Type B pancreatic cell (in vitro differentiated cells): ENCODE results near the gene CDC42. TPM values are rescaled to one million over a fixed set of nuclear protein-coding genes. Genes with fewer than 3 reads are reported as not detected.
A peak's percentile ranks its signal among the peaks of the same experiment; 100 is the strongest.
"Not testable (repeated sequence)": the region's sequence is repeated elsewhere in the genome, so short reads cannot be mapped to it uniquely, and the experiment has no call there.

ENCODE experiments used
- DNase-seq: peaks from one replicate; pipeline ENCODE4 v3.0.0; 2021; ENCODE audit warnings: mixed read lengths; ENCODE audit not compliant: unreplicated experiment; ENCODE audit errors: extremely low spot score
- H3K27ac Mint-ChIP-seq: 2 replicates; pipeline ENCODE4 v1.8.0; 2021; ENCODE audit warnings: mild to moderate bottlenecking, mixed read lengths
- H3K27me3 Mint-ChIP-seq: 2 replicates; pipeline ENCODE4 v1.8.0; 2021; ENCODE audit warnings: mixed read lengths
- H3K36me3 Mint-ChIP-seq: 2 replicates; pipeline ENCODE4 v1.8.0; 2021; ENCODE audit warnings: mixed read lengths
- H3K4me1 Mint-ChIP-seq: one replicate; pipeline ENCODE4 v1.8.0; 2021; ENCODE audit warnings: mixed read lengths; ENCODE audit not compliant: unreplicated experiment
- H3K4me3 Mint-ChIP-seq: 2 replicates; pipeline ENCODE4 v1.8.0; 2021; ENCODE audit warnings: mild to moderate bottlenecking, mixed read lengths
- H3K9me3 Mint-ChIP-seq: 2 replicates; pipeline ENCODE4 v1.8.0; 2021; ENCODE audit warnings: mixed read lengths
- long read RNA-seq: library from polyadenylated mRNA; unstranded; transcript quantifications from one replicate; pipeline ENCODE4 v2.0.0, GENCODE V29; 2020
- total RNA-seq: library from RNA; stranded (reverse); gene quantifications from 2 replicates; pipeline ENCODE4 v1.2.1, GENCODE V29; 2021; ENCODE audit warnings: low replicate concordance
- TF ChIP-seq, protein P1 (sequence below): fragments of 200-600 bp; sonication (generic); conservative IDR thresholded peaks from 2 replicates; pipeline ENCODE4 v1.5.0; 2021; ENCODE audit warnings: antibody characterized with exemption, mild to moderate bottlenecking

The CDC42 gene
- 238 and 301 TPM in 2 replicates for total RNA-seq
- long read RNA-seq, partial matches to known transcripts, result 31 of 132 reads
- long read RNA-seq, other reads (novel, unspliced or antisense), result 96 of 132 reads

DNA sequence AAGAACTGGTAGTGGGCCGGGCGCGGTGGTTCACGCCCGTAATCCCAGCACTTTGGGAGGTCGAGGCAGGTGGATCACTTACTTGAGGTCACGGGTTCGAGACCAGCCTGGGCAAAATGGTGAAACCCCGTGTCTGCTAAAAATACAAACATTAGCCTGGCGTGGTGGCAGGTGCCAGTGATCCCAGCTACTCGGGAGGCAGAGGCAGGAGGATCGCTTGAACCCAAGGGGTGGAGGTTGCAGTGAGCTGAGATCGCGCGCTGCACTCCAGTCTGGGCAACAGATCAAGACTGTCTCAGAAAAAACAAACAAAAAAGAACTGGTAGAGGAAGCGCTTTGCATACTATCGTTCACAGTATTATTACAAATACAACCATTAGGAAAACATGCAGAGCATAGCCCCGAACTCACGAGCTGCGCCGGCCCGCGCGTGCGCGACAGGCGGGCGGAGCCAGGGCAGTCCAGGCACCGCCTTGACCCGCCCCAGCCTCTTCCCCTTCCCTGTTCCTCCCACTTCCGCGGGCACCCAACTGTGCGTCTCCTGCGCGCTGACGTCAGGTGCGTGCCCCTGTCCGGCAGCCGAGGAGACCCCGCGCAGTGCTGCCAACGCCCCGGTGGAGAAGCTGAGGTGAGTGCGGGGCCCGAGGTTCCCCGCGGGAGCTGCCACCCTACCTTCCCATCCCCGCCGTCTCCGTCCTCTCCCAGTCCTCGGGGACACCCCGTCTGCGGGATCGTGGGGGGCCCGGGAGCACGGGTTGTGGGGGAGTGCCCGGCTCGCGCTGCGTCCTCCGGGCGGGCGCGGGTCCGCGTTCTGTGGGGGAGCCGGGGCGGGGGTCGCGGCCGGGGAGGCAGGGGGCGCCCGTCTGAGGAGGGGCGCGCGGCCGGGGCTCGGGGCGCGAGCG is at the start of gene CDC42:
Gene CDC42, plus strand, starts transcription at position 595 of the 902 bp plus-strand sequence. CDS start 25,770 bp downstream, outside the sequence.
- peak; percentile 98 for DNase-seq
- TF ChIP-seq, protein P1, sequence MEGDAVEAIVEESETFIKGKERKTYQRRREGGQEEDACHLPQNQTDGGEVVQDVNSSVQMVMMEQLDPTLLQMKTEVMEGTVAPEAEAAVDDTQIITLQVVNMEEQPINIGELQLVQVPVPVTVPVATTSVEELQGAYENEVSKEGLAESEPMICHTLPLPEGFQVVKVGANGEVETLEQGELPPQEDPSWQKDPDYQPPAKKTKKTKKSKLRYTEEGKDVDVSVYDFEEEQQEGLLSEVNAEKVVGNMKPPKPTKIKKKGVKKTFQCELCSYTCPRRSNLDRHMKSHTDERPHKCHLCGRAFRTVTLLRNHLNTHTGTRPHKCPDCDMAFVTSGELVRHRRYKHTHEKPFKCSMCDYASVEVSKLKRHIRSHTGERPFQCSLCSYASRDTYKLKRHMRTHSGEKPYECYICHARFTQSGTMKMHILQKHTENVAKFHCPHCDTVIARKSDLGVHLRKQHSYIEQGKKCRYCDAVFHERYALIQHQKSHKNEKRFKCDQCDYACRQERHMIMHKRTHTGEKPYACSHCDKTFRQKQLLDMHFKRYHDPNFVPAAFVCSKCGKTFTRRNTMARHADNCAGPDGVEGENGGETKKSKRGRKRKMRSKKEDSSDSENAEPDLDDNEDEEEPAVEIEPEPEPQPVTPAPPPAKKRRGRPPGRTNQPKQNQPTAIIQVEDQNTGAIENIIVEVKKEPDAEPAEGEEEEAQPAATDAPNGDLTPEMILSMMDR, result no peak
- H3K36me3 Mint-ChIP-seq, result peaks cover 16% of the 10 kb centered on the region
- peak within 1 kb of the TSS; percentile 100 for H3K4me3 Mint-ChIP-seq
- no peaks in the 10 kb centered on the region for H3K27me3 Mint-ChIP-seq
- peak within 1 kb of the TSS; percentile 100 for H3K27ac Mint-ChIP-seq
- H3K9me3 Mint-ChIP-seq, result no peaks in the 10 kb centered on the region
- H3K4me1 Mint-ChIP-seq, result peaks cover 33% of the 10 kb centered on the region

DNA sequence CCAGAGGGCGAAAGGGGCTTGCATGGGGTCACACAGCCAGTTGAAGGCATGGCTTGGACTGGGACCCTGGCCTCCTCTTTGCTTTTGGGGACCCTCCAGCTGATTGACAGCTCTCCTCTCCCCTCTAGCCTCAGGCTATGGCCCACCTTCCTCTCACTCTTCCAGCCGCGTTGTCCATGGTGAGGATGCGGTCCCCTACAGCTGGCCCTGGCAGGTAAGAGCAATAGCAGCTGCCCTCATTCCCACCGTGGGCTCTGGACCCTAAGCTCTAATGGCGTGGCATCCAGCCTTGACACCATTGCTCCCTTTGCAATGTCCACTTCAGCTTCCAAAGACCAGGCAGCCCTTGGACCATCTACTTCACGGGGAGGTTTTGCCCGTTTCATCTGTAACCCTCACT is 49.6 kb upstream of the CDC42 start:
- H3K27ac Mint-ChIP-seq, DNase-seq, H3K36me3 Mint-ChIP-seq, H3K4me3 Mint-ChIP-seq, H3K4me1 Mint-ChIP-seq, H3K9me3 Mint-ChIP-seq, H3K27me3 Mint-ChIP-seq: not testable (repeated sequence)

DNA sequence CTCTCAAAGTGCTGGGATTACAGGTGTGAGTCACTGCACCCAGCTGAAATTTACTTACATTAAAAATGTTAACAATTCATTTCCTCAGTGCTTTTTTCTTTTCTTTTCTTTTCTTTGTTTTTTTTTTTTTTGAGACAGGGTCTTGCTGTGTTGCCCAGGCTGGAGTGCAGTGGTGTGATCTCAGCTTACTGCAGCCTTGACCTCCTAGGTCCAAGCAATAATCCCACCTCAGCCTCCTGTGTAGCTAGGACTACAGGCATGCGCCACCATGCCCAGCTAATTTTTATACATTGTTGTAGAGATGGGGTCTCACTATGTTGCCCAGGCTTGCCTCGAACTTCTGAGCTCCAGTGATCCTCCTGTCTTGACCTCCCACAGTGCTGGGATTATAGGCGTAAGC is 48.5 kb upstream of the CDC42 start:
- DNase-seq, H3K4me3 Mint-ChIP-seq, H3K36me3 Mint-ChIP-seq, H3K27ac Mint-ChIP-seq, H3K9me3 Mint-ChIP-seq, H3K4me1 Mint-ChIP-seq, H3K27me3 Mint-ChIP-seq: not testable (repeated sequence)

DNA sequence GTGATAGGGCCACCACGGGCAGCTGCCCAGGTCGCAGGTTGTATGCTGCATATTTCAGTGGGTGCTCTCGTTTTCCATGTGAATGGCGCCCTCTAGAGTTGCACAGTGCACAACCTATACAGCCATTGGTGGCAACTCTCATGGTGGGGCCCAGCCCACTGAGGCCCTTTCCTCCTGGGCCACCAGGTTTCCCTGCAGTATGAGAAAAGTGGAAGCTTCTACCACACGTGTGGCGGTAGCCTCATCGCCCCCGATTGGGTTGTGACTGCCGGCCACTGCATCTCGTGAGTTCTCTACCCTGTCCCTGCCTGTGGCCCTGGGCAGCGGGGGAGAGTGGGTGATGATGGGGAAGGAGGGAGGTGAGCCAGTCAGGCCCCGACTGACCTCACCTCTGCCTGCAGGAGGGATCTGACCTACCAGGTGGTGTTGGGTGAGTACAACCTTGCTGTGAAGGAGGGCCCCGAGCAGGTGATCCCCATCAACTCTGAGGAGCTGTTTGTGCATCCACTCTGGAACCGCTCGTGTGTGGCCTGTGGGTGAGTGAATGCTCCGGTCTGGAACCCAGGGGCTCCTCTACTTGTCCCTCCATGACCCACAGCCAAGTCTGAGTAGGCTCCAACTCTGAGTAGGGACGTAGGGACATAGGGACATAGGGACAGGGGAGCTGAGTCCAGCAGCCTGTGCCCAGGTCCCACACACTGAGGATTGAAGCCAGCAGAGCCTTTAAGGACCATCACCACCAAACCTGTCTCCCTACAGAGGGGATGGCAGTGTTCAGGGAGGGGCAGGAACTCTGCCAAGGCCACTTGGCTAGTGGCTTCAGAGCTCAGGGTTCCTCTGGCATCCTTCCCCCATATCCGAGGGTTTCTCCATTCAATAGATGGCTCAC is 47.0 kb upstream of the CDC42 start:
- not testable (repeated sequence) for H3K27me3 Mint-ChIP-seq, H3K4me1 Mint-ChIP-seq, H3K36me3 Mint-ChIP-seq, H3K27ac Mint-ChIP-seq, DNase-seq, H3K9me3 Mint-ChIP-seq, H3K4me3 Mint-ChIP-seq
- TF ChIP-seq, protein P1, result peak; percentile 62

DNA sequence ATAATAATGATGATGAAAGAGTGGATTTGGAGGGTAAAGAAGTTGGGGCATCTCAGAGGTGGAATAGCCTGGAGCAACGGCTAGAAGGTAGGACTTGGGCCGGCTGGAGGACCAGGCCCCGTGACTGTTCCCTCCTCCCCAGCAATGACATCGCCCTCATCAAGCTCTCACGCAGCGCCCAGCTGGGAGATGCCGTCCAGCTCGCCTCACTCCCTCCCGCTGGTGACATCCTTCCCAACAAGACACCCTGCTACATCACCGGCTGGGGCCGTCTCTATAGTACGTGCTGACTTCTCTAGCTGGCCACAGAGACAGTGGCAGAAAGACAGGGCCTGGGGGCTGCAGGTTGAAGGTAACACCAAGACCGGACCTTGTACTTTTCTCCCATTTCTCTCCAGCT is 45.8 kb upstream of the CDC42 start:
- not testable (repeated sequence) for H3K4me1 Mint-ChIP-seq, DNase-seq, H3K27ac Mint-ChIP-seq, H3K27me3 Mint-ChIP-seq, H3K4me3 Mint-ChIP-seq, H3K9me3 Mint-ChIP-seq, H3K36me3 Mint-ChIP-seq

DNA sequence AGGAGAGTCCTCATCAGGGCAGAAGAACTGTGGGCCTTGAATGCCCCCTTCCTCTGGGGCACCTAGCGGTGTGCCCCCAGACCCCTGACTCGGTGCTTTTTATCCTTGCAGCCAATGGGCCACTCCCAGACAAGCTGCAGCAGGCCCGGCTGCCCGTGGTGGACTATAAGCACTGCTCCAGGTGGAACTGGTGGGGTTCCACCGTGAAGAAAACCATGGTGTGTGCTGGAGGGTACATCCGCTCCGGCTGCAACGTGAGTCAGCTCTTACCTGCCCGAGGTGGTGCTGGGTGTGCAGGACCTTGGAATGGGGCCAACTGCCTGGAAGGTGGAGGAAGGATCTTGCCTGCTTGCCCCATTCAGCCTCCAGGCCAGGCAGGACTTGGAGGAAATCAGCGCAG is 45.2 kb upstream of the CDC42 start:
- H3K27ac Mint-ChIP-seq, H3K4me1 Mint-ChIP-seq, H3K36me3 Mint-ChIP-seq, H3K27me3 Mint-ChIP-seq, H3K4me3 Mint-ChIP-seq, H3K9me3 Mint-ChIP-seq, DNase-seq: not testable (repeated sequence)

DNA sequence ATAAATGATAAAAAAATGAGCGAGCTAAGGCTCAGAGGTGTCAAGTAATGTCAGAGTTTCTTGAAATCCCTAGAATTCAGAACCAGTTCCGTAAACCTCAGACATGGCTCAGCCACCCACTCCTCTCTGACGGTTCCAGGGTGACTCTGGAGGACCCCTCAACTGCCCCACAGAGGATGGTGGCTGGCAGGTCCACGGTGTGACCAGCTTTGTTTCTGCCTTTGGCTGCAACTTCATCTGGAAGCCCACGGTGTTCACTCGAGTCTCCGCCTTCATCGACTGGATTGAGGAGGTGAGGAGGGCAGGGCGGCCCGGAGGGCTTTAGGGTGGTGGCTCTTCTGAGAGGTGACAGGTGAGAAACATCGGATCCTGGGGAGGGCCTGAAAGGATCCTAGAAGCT is 42.9 kb upstream of the CDC42 start:
- H3K4me1 Mint-ChIP-seq, H3K9me3 Mint-ChIP-seq, H3K36me3 Mint-ChIP-seq, H3K27me3 Mint-ChIP-seq, H3K4me3 Mint-ChIP-seq, DNase-seq, H3K27ac Mint-ChIP-seq: not testable (repeated sequence)

DNA sequence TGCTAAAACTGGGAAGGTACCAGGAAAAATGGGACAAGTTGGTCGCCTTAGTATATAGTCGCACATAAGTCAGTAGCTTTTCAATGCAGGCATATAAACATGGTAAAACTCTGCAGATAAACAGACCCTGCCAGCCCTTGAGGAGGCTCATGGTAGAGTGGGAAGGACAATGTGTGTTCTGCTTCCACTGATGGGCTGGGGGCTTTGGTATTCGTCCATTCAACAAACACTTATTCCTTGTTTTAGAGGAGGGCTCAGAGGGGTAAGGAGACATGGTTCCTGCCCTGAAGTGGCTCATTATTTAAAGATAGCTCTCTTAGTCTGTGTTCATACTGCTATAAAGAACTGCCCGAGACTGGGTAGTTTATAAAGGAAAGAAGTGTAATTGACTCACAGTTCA is 39.8 kb upstream of the CDC42 start:
- H3K27me3 Mint-ChIP-seq, H3K36me3 Mint-ChIP-seq, DNase-seq, H3K9me3 Mint-ChIP-seq, H3K4me3 Mint-ChIP-seq, H3K4me1 Mint-ChIP-seq, H3K27ac Mint-ChIP-seq: not testable (repeated sequence)

DNA sequence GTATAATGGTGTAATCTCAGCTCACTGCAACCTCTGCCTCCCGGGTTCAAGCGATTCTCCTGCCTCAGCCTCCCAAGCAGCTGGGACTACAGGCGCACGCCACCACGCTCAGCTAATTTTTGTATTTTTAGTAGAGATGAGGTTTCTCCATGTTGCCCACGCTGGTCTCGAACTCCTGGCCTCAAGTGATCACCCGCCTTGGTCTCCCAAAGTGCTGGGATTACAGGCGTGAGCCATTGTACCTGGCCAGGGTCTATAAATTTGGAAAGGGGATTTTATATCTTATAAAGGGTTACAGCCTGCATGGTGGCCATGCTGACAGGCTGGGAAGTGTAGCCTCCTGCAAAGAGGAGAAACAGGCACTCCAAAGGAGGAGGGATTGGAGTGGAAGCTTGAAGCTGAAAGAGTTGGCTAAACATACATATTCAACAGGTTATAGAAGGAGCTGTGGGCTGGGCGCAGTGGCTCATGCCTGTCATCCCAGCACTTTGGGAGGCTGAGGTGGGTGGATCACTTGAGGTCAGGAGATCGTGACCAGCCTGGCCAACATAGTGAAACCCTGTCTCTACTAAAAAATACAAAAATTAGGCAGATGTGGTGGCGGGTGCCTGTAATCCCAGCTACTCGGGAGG is 37.8 kb upstream of the CDC42 start:
- not testable (repeated sequence) for H3K9me3 Mint-ChIP-seq, H3K36me3 Mint-ChIP-seq, H3K4me1 Mint-ChIP-seq, DNase-seq, H3K27ac Mint-ChIP-seq, H3K4me3 Mint-ChIP-seq, H3K27me3 Mint-ChIP-seq
